GM18870 (cell line): ENCODE measurements around the gene CYP2A6.
"Not testable (repeated sequence)": the region's sequence is repeated elsewhere in the genome, so short reads cannot be mapped to it uniquely, and the experiment has no call there.

Experiments
- ATAC-seq: cut with Tn5 transposase; IDR thresholded peaks from one replicate; pipeline ENCODE4 v1.9.1; 2021; ENCODE audit warnings: moderate library complexity; ENCODE audit not compliant: unreplicated experiment

CYP2A6 gene, protein sequence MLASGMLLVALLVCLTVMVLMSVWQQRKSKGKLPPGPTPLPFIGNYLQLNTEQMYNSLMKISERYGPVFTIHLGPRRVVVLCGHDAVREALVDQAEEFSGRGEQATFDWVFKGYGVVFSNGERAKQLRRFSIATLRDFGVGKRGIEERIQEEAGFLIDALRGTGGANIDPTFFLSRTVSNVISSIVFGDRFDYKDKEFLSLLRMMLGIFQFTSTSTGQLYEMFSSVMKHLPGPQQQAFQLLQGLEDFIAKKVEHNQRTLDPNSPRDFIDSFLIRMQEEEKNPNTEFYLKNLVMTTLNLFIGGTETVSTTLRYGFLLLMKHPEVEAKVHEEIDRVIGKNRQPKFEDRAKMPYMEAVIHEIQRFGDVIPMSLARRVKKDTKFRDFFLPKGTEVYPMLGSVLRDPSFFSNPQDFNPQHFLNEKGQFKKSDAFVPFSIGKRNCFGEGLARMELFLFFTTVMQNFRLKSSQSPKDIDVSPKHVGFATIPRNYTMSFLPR

DNA sequence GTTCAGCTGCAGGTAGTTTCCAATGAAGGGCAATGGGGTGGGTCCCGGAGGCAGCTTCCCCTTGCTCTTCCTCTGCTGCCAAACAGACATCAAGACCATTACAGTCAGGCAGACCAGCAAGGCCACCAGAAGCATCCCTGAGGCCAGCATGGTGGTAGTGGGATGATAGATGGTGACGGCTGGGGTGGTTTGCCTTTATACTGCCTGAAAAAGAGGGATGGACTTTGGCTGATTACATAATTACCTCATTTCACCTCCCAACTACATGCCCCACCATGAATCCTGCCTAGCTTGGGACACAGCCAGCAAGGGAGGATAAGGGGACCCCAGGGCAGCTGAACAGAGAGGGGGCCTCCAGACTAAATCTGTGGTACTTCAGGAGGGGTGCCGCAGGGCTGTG, at the start of gene CYP2A6:
TSS of gene CYP2A6 (minus strand) at position 171 of the 400 bp plus-strand sequence. CDS start at position 150, 21 bp downstream.
- ATAC-seq: not testable (repeated sequence)

DNA sequence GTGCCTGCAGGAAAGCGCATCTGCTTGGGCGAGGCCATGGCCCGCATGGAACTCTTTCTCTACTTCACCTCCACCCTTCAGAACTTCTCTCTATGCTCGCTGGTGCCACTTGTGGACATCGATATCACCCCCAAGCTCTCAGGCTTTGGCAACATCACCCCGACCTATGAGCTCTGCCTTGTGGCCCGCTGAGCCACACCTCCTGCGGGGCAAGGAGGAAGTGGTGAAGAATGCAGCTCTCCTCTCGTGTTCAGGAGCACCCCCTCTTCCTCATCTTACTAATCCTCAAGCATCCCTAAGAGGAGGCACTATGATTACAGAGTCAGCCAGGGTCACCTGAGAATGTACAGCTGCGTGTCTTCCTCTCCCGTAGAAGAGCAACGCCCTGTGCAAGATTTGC, 49.7 kb upstream of the CYP2A6 start:
- not testable (repeated sequence) for ATAC-seq

DNA sequence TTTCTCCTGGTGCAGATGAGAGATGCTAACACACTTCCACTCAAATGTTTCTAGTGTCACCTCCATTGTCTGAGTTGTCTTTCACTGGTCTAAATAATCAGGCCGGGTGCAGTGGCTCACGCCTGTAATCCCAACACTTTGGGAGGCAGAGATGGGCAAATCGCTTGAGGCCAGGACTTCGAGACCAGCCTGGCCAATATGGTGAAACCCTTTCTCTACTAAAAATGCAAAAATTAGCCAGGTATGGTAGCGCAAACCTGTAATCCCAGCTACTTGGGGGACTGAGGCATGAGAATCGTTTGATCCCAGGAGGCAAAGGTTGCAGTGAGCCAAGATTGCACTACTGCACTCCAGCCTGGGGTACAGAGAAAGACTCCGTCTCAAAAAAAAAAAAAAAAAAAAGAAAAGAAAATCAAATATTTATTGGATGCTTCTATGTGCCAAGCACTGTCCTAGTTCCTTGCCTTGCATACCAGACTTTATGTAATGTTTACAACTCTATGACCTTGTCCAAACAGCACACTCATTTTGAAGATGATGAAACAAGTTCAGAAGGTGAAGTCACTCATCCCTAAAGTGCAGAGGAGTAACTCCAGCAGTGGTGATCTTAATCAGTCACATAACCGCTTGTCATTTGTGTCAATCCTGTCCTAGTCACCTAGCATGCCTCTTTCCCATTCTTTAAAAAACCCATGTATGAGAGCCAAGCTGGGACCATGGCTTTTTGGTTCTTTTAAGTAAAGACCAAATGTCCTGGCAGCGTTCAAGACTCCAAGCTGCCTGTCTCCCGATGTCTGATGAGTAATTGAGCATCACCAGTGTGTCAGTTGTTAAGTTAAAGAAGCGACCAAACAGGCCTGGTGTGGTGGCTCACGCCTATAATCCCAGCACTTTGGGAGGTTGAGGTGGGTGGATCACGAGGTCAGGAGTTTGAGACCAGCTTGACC, 46.9 kb upstream of the CYP2A6 start:
- not testable (repeated sequence) for ATAC-seq

DNA sequence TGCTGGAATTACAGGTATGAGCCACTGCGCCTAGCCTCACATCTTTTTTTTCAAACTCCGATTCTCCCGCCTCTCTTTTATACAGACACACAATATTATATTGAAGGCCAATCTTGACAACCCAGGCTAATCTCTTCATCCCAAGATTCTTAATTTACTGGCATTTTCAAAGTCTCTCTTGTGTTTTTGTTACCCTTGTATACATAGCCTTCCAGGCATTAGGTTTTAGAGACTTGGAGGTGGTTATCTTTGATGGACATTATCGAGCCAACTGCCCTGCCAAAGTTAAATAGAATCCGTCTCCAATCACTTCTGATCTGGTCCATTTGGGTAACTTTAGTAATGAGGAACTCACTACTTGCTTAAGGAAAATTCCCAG, 46.2 kb upstream of the CYP2A6 start:
- ATAC-seq: no peak

DNA sequence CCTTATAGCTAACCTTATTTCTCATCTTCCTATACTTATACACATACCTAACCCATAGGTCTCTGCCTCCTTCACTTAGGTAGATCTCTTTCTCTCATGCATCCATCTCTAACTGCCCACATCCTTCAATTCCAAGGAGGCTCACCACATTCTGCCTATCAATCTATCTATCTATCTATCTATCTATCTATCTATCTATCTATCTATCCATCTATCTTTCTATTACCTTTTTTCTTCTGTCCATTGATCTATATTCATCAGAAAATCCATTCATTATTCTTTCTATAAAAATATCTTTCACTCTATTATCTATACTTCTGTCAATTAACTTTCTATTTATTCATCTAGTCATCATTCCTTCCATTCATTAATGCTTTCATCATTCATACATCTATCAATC, 42.9 kb upstream of the CYP2A6 start:
- ATAC-seq: no peak

DNA sequence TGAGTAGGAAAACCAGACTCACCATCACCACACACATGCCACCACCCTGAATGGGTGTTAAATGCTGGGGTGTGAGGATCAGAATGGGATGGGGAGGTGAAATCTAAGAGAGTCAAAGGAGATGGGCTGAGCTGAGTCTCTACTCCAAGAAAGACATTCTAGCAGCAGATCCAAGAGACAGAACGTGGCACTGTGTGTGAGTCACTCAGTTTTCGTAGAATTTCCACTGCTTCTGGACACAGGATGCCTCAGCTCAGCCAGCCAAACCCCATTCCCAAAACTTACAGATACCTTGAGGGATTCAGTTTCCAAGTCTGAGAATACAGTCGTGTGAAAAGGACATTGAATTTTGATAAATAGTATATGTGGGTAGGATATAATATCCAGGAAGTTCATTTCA, 39.1 kb upstream of the CYP2A6 start:
- no peak for ATAC-seq

DNA sequence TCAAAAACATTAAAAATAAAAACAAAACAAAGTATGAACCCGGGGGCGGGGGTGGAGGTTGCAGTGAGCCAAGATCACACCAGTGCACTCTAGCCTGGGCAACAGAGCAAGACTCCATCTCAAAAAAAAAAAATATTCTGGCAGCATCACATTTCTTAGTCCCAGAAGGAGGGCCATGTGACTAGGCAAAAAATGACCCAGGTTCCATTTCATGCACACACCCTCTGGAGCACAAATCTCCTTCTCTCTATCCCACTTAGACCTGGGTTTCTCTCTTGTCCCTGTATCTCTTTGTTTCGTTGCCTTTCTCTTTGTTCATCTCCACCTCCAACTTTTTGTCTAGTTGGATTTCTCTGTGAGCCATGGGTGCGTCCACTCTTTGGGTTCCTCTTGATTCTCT, 37.9 kb upstream of the CYP2A6 start:
- no peak for ATAC-seq

DNA sequence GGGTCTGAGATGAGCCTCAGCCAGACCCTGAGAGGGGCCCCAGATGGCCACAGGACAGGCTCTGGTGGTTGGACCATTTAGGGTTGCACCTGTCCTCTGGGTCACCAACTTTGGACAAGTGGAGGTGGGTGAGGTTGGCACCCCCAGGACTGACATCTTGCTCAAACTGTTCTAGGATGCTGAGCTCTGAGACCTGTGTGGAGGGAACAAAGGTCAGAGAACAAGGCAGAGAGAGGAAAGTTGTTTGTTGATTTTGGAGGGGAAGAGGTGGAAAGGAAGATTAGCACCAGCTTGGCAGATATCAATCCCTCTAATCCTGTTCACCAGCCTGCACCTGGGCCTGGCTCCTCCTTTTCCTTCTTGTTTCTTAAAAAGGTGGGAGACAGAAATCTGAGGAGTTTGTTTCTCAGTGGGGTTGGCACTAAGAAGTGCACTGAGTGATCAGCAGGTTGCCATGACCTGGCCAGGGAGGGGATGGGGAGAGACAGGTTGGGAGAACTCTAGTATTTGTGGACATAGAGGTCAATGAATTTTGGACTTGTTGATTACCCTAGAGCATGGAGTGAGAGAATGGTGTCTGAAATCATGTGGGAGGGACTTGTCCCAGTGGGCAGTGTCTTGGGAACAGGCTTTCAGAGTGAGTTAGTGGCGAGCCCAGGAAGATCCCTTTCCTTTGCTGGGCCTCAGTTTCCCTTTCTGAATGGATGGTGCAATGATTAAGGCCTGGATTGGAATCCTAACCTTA, 34.1 kb upstream of the CYP2A6 start:
- not testable (repeated sequence) for ATAC-seq

DNA sequence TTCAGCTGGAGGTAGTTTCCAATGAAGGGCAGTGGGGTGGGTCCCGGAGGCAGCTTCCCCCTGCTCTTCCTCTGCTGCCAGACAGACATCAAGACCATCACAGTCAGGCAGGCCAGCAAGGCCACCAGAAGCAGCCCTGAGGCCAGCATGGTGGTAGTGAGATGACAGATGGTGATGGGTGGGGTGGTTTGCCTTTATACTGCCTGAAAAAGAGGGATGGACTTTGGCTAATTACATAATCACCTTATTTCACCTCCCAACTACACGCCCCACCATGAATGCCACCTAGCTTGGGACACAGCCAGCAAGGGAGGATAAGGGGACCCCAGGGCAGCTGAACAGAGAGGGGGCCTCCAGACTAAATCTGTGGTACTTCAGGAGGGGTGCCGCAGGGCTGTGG, 31.8 kb upstream of the CYP2A6 start, which contains the start of gene CYP2A7:
TSS of gene CYP2A7 (minus strand) at position 170 of the 400 bp plus-strand sequence. CDS start at position 149, 21 bp downstream.
- not testable (repeated sequence) for ATAC-seq

DNA sequence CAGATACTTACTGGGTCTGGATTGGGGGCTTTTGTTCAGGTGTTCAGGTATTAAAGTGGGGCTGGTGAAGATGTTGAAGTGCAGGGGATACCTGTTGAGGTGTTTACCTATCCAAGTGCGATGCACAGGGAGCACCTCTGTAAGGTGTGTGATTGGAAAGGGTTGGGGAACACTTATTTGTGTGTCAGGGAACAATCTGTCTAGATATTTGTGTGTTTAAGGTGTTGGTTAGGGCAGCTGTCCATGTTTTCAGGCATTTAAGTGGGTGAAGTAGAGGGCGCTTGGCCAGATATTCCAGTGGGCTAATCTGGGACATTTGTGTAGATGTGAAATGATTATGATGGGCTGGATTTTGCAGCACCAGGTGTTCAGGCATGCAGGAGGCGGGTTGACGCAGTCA, 29.1 kb upstream of the CYP2A6 start:
- not testable (repeated sequence) for ATAC-seq

DNA sequence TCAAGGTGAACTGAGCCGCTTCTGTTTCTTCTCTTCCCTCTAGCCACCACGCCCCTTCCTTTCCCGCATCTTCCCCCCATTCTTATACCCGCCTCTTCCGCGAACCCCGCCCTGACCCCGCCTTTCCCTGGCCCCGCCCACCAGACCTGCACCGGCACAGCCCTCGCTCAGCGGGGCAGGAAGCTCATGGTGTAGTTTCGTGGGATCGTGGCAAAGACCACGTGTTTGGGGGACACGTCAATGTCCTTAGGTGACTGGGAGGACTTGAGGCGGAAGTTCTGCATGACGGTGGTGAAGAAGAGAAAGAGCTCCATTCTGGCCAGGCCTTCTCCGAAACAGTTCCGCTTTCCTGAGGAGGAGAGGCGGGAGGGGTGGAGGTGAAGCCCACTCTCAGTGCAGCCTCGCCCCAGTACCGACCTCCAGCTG, 25.3 kb upstream of the CYP2A6 start:
- ATAC-seq: not testable (repeated sequence)

DNA sequence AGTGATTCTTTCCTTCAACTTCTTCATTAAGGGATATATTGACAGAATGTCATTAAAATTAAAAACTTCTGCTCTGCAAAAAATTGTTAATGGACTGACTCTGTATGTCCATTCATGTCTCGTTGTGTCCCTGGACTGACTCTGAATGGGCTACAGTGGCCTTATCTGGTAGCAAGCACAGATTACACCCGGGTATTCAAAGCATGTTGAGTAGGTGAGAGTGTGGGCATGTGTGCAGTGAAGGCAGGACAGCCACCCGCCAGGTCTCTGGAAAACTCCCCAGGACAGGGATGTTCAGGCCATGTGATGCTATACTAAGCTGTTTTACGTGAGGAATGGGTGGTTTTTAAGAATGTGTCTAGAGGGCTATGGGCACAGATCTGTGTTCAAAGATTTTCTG, 24.6 kb upstream of the CYP2A6 start:
- not testable (repeated sequence) for ATAC-seq

DNA sequence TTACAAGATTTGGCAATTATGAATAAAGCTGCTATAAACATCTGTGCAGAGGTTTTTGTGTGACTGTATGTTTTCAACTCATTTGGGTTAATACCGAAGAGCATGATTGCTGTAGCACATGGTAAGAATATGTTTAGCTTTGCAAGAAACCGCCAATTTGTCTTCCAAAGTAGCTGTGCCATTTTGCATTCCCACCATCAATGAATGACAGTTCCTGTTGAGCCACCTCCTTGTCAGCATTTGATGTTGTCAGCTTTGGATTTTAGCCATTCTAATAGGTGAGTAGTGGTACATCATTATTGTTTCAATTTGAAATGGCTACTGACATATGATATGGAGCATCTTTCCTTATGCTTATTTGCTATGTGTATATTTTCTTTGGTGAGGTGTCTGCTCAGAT, 23.6 kb upstream of the CYP2A6 start:
- not testable (repeated sequence) for ATAC-seq

DNA sequence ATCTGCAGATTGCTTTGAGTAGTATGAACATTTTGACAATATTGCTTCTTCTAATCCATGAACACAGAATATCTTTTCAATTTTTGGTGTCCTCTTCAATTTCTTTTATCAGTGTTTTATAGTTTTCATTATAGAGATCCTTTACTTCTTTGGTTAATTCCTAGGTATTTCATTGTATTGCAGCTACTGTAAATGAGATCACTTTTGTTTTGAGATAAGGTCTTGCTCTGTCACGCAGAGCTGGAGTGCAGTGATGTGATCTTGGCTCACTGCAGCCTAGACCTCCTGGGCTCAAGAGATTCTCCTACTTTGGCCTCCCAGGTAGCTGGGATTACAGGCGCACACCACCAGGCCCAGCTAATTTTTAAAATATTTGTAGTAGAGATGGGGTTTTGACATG, 22.0 kb upstream of the CYP2A6 start:
- ATAC-seq: no peak

DNA sequence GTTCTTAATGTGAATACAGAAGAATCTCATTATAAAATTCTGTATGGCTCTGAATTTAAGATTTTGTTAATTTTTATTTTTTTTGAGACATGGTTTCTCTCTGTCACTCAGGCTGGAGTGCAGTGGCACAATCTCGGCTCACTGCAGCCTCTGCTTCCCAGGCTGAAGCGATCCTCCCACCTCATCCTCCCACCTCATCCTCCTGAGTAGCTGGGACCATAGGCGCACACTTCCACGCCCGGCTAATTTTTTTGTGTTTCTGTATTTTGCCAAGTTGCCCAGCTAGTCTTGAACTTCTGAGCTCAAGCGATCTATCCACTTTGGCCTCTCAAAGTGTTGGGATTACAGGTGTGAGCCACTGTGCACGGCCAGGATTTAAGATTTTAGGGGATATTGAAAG, 17.5 kb upstream of the CYP2A6 start:
- ATAC-seq: no peak

DNA sequence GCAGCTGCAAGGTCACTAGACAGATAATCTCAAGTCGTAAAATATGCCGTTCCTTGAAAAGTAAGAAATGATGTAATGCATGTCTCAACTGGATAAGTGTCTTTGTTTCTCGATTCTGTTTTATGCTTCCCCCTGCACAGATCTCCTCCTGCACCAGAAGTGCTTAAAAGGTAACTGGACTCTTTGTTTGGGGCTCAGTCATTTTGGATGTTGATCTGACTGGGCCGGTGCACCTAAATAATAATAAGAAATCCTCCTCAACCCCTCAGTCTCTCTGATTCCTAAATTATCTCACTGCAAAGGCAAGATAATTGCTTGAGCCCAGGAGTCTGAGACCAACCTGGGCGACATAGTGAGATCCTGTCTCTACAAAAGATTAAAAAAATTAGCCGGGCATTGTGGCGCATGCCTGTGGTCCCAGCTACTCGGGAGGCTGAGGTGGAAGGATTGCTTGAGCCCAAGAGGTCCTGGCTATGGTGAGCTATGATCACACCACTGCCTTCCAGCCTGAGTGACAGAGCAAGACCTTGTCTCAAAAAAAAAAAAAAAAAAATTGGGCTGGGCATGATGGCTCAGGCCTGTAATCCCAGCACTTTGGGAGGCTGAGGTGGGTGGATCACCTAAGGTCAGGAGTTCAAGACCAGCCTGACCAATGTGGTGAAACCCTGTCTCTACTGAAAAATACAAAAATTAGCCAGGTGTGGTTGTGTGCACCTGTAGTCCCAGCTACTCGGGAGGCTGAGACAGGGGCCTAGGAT, 14.7 kb upstream of the CYP2A6 start:
- not testable (repeated sequence) for ATAC-seq

DNA sequence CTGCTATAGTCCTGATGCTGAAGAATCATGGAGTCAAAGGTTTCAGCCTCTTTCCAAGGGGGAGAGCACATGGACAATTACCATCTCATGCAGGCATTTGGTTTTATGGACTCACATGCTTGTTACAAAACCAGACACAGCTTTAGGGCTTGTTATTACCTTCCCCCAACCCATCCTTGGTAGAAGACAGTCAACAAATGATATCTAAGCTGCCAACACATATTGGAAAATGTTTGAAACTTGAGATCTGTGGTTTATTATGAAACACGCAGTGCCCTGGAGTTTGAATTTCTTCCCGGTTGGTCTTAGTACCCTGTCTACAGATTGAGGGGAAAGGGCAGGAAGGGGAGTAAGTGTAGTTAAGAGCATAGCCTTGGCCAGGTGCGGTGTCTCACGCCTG, 12.5 kb upstream of the CYP2A6 start:
- no peak for ATAC-seq

DNA sequence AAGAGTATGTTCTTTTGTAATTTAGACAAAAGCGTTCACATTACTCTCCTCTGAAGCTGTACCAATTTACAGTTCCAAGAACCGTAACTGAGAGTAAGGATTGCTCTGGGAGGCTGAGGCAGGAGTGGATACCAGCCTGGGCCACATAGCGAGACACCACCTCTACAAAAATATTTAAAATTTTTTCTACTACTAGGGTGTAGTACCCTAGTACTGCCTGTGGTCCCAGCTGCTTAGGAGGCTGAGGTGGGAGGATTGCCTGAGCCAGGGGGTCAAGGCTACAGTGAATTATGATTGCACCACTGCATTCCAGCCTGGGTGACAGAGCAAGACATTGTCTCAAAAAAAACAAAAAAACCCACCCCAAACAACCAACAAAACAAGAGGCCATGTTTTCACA, 12.1 kb upstream of the CYP2A6 start:
- no peak for ATAC-seq

DNA sequence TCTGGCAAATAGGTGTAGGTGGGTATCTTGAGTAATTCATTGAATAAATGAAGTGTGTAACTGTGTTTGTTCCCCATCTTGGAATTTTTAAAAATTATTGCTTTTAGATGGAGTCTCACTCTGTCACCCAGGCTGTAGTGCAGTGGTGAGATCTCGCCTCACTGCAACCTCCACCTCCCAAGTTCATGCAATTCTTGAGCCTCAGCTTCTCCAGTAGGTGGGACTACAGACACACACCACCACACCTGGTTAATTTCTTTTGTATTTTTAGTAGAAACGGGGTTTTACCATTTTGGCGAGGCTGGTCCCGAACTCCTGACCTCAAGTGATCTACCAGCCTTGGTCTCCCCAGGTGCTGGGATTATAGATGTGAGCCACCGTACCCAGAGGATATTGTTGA, 7.9 kb upstream of the CYP2A6 start:
- ATAC-seq: no peak
